NOMO-1 treated with dmso at 0.1 percent for 144 hours (cell line): ENCODE data around the gene ANXA3.

ENCODE experiments used
- DNase-seq: peaks from one replicate; lab custom pipeline; 2025; ENCODE audit not compliant: unreplicated experiment; lab: John Stamatoyannopoulos, UW

ANXA3 gene

DNA sequence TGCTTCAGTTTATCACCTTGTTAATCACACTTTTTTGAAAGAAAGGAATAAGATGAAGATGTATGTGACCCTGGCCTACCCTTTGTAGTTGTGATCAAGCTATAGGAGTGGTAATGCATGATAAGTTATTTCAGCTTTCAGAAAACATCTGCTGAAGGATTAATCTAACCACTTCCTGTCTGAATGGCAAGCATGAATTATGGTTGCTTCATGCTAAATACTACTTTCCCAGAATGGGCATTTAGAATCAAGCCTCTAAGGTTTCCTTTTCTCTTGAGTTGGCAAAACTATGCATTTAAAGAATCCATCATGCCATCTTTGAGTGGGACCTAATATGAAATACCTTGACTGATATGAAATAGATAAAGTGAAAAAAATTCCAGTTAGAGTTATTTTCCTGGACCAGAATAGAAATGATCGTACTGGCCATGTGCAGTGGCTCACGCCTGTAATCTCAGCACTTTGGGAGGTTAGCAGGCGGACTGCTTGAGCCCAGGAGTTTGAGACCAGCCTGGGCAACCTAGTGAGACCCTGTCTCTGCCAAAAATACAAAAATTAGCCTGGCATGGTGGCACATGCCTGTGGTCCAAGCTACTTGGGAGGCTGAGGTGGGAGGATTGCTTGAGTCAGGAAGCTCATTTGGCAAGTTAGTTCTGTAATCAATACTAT, 59.1 kb downstream of the ANXA3 start:
- no peak for DNase-seq

DNA sequence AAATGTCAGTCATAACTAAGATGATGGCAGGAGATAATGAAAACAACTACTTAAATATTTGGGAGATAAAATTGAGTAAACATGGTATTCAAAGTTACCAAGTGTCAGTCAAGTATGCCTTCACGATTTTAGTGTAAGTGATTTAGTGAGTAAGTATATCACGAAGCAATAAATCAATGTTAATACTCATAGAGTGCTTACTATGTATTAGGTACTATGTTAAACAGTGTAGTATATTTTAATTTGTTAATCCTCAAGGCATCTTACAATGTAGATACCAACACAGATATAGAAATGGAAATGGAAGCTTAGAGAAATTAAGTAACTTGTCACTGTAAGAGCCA, 59.6 kb downstream of the ANXA3 start:
- no peak for DNase-seq

DNA sequence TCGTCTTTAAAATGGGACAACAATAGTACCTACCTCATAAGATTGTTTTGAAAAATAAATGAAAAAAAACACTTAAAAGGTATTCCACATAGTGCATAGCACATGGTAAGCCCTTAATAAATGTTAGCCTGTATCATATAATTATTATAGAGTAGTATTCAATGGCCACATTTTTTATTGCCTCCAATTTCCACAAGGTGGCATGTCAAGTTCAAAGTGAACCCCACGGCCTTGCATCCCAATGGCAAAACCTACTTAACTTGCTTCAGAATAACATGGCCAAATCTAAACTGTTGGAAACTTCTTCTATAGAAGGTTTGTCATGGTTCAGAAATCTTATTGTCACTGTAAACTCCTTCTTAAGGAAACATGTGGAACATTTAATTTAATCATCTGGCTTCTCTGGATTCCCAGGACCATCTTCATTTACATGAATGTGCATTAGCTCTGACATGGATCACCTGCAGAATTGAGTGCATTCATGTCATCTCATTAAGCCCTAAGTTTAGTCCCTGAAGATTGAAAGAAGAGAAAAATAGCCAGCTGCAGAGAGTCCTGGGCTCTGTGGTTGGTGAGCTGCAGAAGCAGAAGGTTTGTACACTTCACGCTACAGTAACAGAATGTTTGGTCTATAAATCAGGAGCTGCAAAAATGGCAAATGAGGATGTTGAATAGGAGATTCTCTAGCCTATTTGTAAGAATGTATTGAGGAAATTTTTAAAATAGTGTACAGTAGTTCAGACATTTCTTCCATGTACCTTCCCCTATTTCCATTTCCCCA, 61.0 kb downstream of the ANXA3 start:
- DNase-seq, result peak; percentile 17

DNA sequence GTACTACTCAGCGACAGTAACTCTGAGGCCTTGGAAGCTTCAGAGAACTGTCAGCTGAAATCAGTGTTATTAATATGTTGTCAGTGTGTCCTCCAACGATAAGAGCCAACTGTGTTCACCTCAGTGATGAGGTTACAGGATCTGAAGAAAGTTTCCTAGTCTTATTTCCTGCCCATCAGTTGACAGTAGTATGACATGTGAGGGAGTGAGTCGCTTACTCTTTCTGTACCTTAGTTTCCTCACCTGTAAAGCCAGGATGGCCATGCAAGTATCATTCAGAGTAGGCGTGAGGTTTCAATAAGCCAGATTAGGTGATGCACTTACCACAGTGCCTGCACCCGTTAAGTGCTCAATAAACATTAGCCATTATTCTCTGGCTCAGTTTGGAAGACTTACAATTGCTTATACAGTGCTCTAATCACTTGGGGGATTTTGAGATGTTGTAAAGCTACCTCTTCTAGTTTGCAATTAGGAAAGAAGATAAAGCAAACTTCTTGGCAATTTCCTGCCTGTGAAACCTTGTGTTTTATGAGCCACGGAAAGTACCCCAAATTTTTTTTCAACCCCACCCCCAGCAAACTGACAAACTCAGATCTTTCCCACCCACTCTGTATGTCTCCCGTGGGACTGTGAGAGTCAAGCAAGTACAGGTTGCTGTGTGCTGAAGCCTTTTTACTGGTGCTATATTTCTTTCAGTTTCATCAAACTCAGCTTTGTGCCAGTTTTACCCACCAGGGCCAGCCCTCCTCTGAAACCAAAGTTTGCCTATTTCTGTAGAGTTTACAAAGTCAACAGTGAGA, 62.2 kb downstream of the ANXA3 start:
- no peak for DNase-seq

DNA sequence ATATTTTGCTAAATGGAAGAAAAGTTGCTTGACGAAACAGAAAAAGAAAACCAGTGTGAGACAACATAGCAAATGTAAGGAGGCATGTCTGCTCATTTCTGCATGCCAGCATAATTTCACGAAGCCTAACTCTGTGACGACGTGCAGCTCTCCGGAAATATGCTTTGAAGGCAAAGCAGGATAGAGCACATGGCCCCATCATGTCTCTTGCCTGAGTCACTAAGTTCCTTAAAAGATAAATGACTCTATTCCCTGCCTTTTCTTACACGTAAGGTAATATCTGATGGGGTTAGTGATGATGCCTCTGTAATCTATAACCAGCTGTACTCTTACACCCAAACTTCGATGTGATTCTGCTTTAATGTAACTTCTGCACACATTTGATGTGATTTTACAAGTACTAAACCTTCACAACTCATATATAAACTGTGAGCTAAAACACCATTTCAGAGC, 64.5 kb downstream of the ANXA3 start:
- no peak for DNase-seq

DNA sequence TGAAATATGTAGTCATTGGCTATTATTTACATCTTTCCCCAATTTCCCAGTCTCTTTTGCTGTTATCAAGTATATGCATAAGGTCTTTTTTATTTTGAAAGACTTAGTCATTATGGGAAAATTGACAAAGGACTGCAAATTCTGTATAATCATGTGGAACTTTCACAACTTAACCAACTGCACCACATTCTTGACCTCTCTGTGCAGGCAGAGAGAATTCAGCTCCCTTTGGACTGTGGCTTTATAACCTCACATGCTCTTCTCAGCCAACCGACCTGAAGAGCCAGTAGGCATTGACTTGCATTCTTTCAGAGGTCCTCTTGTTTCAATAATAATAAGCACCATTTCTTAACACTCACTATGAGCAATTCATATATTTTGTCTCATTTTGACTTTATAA, 66.9 kb downstream of the ANXA3 start:
- no peak for DNase-seq

GRCh38 chr4:78621395-78621794, 69.8 kb downstream of the ANXA3 start:
- no peak for DNase-seq

DNA sequence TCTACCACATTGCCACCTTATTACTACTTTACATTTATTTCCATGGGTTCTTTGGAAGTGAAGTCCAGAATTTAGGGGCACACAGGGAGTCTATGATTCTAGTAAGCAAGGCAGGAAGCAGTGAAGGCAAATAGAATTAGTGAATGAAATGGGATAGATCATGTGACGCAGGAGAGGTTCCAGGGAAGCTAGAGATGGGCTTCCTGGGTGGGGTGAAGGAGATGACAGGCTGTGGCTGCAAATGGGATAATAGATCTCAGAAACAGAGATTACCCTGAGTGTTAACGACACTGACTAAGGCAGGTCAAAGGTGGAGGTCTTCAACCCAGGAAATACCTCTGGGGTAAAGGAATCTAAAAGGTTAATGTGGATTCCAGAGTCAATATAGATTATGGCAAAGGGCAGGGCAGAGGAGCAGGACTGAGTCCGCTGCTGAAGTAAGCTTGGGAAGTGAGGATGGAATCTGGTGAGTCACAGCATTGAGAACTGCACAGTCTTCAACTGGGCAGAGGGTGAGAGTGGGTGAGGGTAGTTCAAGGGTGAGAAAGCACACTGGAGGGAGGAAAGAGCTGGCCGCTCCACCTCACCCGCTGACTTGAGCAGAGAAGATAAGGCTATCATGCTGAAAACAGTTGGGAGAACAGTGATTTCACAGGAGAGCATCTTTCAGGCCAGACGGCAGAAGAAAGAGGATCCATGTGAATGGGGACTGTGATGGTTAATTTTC, 70.8 kb downstream of the ANXA3 start:
- DNase-seq, result no peak

GRCh38 chr4:78624048-78624447, 72.5 kb downstream of the ANXA3 start:
- DNase-seq, result peak; percentile 81

GRCh38 chr4:78625073-78625472, 73.5 kb downstream of the ANXA3 start:
- DNase-seq, result no peak

DNA sequence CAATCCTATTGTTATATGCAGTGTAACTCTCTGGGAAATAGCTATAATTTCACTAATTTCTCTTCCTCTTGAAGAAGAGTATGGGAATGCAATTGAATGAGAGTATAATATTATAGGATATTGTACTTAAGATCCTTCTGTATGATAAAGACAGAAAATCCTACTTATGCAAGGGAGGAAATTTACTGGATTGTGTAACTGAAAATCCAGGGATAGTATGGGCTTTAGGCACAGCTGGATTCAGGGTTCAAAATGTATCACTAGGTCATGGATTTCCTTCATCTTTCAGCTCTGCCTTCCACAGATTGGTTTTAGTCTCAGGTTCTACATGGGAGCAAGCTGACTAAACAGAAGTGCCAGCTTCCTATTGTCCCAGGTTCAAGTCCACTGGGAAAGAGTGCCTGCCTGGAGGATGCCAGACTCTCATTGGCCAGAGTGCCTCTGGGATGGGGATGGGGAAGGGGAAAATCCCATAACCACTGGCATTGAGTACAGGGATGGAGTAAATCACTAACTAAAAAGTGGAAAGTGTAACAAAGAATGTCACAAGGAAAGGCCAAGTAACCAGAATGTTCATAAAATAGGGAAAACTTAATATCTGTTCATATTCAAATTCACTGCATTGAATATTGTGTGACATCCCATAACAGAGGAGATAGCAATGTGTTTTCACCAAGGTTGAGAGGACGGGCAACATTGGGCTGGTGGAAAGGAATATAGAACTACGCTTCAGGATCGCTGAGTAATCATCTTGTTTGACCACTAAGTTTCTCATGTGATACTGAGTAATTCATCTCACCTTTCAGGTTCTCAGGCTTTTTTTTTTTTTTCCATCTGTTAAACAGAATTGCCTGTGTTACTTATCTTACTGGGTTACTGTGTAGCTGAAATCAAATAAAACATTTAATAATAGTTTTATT, 75.7 kb downstream of the ANXA3 start:
- no peak for DNase-seq

- no peak for DNase-seq
Measured at GRCh38 chr4:78627966-78628678, 76.6 kb downstream of the ANXA3 start.

GRCh38 chr4:78629991-78630541, 78.5 kb downstream of the ANXA3 start:
- DNase-seq, result peak; percentile 58

GRCh38 chr4:78630615-78631014, 79.0 kb downstream of the ANXA3 start:
- DNase-seq, result no peak

- DNase-seq, result no peak
Measured at GRCh38 chr4:78634011-78634664, 82.6 kb downstream of the ANXA3 start.

DNA sequence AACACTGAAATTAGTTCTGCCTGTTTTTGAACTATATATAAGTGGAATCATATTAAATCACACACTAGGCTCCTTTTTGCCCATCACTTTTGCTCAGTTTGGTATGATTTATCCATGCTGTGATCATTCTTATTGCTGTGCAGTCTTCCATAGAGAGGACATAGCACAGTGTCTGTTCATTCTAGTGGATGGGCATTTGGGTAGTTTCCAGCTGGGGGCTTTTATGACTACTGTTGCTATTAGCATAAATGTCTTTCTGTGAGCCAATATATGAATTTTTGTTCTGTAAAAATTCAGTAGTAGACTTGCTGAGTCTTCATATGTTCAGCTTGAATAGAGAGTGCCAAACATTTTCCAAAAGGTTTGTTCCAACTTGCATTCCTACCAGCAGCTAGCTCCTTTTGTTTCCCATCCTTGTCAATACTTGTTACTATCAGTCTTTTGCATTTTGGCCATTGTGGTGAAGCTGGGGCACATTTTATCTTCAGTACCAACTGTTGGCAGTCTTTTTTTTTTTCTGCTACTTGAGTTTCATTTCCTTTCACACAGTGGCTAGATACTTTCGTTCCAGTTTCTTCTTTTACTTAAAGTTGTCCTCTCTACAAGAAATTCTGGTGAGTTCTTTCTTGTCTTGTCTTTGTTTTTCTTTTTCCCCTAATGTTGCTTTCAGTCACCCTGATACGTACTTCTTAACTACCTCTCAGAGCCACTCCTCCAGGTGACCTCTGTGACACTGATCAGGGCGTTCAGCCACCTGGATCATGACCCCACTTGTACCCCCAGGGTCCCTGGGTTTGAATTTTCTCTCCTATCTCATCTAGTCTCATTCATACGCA, 87.0 kb downstream of the ANXA3 start:
- no peak for DNase-seq

- no peak for DNase-seq
Measured at GRCh38 chr4:78640714-78641113, 89.1 kb downstream of the ANXA3 start.

DNA sequence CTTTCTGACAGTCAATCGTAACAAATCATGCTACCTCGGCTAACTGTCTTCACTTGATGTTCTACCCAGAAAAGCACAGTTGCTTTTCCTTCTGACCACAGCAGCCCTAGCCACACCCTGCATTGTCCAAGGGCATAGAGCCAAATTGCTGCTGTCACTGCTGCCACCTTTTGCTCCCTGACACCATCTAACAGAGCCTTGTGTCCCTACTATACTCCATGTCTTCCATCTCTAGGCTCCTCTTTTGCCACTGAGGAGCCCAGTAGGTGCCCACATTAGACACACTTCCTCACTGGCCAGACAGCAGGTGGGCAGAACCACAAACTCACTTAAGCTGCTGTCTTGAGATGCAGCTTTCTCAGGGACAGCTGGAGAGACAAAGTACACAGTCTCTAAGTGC, 91.4 kb downstream of the ANXA3 start:
- DNase-seq, result no peak
